HG03280 (cell line): Measurements from ENCODE around the gene S100P.
"Not testable (repeated sequence)": the region's sequence is repeated elsewhere in the genome, so short reads cannot be mapped to it uniquely, and the experiment has no call there.

Experiments
- ATAC-seq: cut with Tn5 transposase; IDR thresholded peaks from one replicate; pipeline ENCODE4 v1.9.1; 2021; ENCODE audit warnings: mild to moderate bottlenecking, moderate library complexity; ENCODE audit not compliant: unreplicated experiment

The S100P gene

GRCh38 chr4:6672541-6673190 lies 21.0 kb upstream of the S100P start:
- ATAC-seq, result not testable (repeated sequence)

- ATAC-seq, result not testable (repeated sequence)
These were observed 20.5 kb upstream of the S100P start for GRCh38 chr4:6673191-6673659.

- peak; percentile 77 for ATAC-seq
These were observed 19.8 kb upstream of the S100P start for GRCh38 chr4:6673660-6674499.

GRCh38 chr4:6674500-6675149 lies 19.1 kb upstream of the S100P start:
- ATAC-seq, result peak; percentile 38

GRCh38 chr4:6676722-6677558 lies 16.7 kb upstream of the S100P start:
- ATAC-seq, result no peak

- no peak for ATAC-seq
These were observed 13.2 kb upstream of the S100P start for GRCh38 chr4:6680372-6681034.

GRCh38 chr4:6681191-6681590 lies 12.5 kb upstream of the S100P start:
- no peak for ATAC-seq

GRCh38 chr4:6682862-6683590 lies 10.7 kb upstream of the S100P start:
- ATAC-seq, result no peak

- ATAC-seq, result no peak
These were observed 9.0 kb upstream of the S100P start for GRCh38 chr4:6684656-6685055.

GRCh38 chr4:6686104-6686787 lies 7.4 kb upstream of the S100P start:
- no peak for ATAC-seq

GRCh38 chr4:6687947-6688878 lies 5.5 kb upstream of the S100P start:
- no peak for ATAC-seq

GRCh38 chr4:6688879-6689505 lies 4.7 kb upstream of the S100P start:
- ATAC-seq, result peak; percentile 78

GRCh38 chr4:6689506-6689960 lies 4.1 kb upstream of the S100P start:
- no peak for ATAC-seq

- ATAC-seq, result no peak
These were observed 1.3 kb upstream of the S100P start for GRCh38 chr4:6692379-6692778.

GRCh38 chr4:6692806-6693205 lies 872 bp upstream of the S100P start:
- no peak for ATAC-seq

GRCh38 chr4:6694177-6694901 lies 661 bp downstream of the S100P start:
- ATAC-seq, result no peak
